HG03175 (cell line): ENCODE results near the gene DPH6.
"Not testable (repeated sequence)": the region's sequence is repeated elsewhere in the genome, so short reads cannot be mapped to it uniquely, and the experiment has no call there.

Experiments used
- ATAC-seq: cut with Tn5 transposase; IDR thresholded peaks from one replicate; pipeline ENCODE4 v1.9.1; 2021; ENCODE audit warnings: mild to moderate bottlenecking, moderate library complexity; ENCODE audit not compliant: unreplicated experiment

Gene DPH6

DNA sequence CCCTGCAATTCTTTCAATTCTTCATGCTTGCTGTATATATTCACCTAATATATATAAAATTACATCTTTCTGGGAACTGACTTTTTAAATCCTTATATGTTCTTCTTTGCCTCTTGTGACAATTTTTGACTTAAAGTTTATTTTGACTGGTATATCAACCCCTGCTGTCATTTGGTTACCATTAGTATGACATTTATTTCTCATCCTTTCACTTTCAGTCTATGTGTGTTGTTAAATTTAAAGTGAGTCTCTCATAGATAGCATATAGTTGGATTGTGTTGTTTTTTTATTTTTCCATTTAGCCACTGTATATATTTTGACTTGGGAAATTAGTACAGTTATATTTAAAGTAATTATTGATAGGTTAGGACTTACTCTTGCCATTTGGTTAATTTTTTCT is 194.9 kb downstream of the DPH6 start:
- ATAC-seq: no peak

DNA sequence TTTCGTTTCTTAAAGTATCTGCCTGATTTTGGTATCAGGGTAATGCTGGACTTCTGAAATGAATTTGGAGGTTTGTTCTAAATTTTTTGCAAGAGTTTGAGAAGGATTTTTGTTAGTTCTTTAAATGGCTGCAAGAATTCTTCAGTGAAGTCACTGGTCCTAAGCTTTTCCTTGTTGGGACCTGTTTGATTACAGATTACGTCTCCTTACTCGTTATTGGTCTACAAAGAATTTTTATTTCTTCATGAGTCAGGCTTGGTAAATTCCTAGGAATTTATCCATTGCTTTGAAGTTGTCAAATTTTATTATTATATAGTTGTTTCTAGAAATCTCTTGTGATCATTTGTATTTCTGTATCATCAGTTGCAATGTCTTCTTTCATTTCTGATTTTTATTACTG is 196.0 kb downstream of the DPH6 start:
- no peak for ATAC-seq

DNA sequence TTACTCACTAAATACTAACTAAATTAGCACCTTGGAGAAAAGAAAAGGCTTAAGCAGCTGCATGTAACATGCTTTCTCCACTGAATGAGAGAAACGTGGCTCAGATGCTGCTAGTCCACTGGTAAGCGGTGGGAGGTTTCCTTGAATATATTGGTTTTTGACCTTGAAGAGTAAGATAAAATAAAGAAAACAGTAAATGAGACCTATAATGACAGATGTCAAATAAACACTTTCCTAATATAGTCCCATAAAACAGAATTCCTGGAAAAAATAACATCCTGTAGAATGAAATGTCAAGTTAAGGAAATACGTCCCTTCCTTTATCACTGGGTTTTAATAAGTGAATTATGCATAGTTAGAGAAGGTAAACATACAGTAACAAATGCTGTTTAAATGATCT is 215.0 kb downstream of the DPH6 start:
- ATAC-seq: no peak

DNA sequence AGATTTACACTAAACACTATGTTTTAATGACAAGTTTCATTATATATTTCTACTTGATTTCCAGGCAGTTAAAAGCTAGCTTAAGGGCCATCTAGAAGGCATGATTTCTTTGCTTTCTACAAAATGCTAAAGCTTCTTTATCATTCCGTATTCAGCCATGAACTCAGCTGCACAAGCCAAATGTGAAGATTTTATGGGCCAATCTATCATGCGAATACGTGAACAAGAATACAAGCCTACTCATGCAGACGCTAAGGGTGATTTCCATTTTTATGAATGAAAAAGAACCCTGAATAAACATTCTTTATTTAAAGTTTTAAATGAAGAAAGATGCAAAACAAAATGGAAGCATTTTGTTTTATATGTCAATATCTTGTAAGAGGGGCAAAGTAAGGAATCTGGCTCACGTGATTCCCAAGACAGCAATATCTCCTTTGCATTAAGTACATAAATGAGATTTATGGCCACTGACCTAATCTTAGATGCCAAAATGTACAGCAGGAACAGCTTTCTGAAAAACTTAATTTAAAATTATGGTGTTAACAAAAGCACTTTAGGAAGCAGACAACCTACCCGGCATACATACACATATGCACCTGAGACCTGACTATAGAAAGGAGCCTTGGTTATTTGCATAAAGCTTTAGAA is 215.8 kb downstream of the DPH6 start:
- ATAC-seq: no peak

DNA sequence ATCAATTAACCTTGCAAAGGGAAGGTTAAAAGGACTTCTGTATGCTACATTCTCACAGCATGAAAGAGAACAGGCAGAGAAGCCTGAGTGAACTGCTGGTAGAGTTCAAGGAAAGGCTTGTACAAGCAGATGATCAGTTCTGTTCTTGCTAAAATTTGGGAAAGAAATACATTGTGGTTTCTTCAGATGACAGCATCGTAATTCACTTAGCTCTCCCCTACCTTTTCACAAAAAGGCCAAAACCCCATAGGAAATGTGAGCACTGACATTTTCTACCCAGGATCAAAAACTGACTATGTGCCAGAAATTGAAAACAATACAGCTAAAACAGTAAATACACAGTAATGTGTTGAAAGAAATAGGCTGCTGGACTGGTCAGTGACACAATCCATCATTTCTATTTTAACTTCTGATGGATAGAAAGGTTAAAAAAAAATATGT is 216.4 kb downstream of the DPH6 start:
- no peak for ATAC-seq

DNA sequence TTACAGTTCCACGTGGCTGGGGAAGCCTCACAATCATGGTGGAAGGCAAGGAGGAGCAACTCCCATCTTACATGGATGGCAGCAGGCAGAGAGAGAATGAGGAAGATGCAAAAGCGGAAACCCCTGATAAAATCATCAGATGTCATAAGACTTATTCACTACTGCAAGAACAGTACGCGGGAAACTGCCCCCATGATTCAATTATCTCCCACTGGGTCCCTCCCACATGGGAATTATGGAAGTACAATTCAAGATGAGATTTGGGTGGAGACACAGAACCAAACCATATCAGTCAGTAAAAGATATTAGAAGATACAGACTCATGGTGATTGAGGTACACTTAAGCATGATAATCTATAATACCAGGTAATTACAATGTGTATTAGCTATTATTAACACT is 217.1 kb downstream of the DPH6 start:
- ATAC-seq: not testable (repeated sequence)

DNA sequence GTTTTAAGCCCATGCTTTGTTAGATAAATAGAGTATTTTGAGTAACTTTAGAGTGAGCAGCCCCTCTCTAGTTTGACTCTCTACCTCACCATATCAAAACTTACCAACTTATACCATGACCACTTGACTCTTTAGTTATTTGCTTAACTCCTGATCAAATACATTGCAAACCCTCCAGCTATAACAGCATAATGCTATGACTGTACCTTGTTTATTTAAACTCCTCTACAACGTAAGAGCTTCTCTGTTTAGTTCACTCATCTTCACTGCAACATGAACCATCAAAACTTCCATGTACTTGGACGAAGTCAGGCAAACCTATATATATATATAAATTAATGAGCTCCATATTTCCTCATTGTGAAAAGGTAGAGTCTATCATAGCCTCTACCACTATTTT is 218.2 kb downstream of the DPH6 start:
- no peak for ATAC-seq

DNA sequence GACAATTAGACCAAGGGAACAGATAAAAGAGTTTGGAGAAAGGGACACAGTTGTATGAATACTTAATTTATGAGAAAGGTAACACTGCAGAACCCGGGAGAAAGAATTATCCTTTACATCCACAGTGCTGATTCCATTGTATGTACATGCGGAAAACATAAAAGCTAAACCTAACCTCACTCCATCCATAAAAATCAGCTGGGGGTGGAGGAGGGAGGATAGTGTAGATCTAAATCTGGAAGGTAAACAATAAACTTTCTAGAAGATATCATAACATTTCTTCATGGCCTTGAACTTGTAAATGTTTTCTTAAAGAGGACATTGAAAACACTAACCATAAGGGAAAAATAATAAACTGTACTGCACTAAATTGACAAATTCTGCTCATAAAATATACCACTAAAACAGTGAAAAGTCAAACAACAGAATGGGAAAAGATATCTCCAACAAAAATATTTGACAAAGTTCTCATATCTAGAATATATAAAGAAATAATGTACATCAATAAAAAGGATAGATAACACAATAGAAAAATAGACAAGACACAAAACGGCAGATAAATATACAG is 220.5 kb downstream of the DPH6 start:
- no peak for ATAC-seq

- ATAC-seq: no peak
Observed at GRCh38 chr15:35323141-35323540, 222.8 kb downstream of the DPH6 start.

DNA sequence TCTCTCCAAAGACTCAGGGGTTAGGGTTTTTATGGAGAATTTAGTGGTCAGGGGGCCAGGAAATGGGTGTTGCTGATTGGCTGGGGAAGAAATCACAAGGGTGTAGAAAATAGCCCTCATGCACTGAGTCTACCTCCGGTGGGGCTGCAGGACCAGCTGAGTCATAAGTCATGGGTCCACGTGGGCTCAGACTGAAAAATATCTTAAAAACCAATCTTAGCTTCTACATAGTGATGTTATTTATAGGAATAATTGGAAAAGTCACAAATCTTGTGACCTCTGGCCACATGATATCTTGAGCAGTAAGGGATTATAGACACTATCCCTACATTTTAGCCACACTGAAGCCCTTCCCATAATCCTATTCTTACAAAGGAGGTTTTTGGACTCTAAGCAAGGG is 224.0 kb downstream of the DPH6 start:
- ATAC-seq: no peak

DNA sequence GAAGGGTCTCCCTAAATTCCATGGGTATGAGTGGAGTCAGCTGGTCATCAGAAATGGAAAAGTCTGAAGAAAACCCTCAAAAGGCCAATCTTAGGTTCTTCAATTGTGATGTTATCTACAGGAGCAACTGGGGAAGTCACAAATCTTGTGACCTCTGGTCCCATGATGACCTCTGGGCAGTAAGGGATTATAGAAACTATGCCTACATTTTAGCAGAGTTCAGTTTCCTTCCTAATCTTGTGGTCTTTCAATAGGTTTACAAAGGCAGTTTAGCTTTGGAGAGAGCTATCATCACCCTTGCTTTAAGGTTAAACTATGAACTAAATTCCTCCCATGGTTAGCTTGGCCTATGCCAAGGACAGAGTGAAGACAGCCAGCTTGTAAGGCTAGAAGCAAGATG is 225.1 kb downstream of the DPH6 start:
- no peak for ATAC-seq
